Endothelial cell of umbilical vein (primary cell): ENCODE results near the gene LYPD5. TPM values are rescaled to one million over a fixed set of nuclear protein-coding genes. Genes with fewer than 3 reads are reported as not detected.

Experiments
- BruUV-seq: library from RNA; stranded (reverse); fragments of 400-500 nt; replicated peaks from 2 replicates; lab custom pipeline; 2021; lab: Mats Ljungman, UMichigan
- CTCF ChIA-PET: fragments of 300-600, 350-600 bp; sonication (Branson Sonifier 250); formaldehyde crosslinking; loops from one replicate; lab custom pipeline; 2021; ENCODE audit warnings: antibody characterized with exemption, inconsistent platforms; lab: Charles Lee
- POLR2A ChIA-PET: fragments of 300-600, 350-600 bp; sonication (Branson Sonifier 250); formaldehyde crosslinking; loops from one replicate; lab custom pipeline; 2021; ENCODE audit warnings: antibody characterized with exemption, inconsistent platforms; lab: Charles Lee
- DNase-seq: peaks from one replicate; pipeline ENCODE4 v3.0.0-alpha.2; 2011; ENCODE audit warnings: low read depth, low spot score
- FAIRE-seq: peaks from 2 replicates; lab custom pipeline; 2011; peaks lifted over from hg19 to GRCh38; lab: Jason Lieb, UNC
- H2AFZ ChIP-seq: 2 replicates; pipeline ENCODE4 v1.6.0; 2012; ENCODE audit warnings: low read depth, low read length, control low read depth, inconsistent platforms
- H3K27ac ChIP-seq: 2 replicates; pipeline ENCODE4 v1.5.1; 2011; ENCODE audit warnings: low read depth, mild to moderate bottlenecking, control low read depth, low read length, moderate library complexity; ENCODE audit not compliant: insufficient read depth
- H3K27me3 ChIP-seq, 2 experiments: 2 replicates each; pipeline versions ENCODE4 v1.6.0 to v1.6.1; 2011; ENCODE audit warnings: low read length in 2 of 2, mixed read lengths in 1 of 2; ENCODE audit not compliant: control insufficient read depth in 2 of 2, insufficient read depth in 2 of 2
- H3K36me3 ChIP-seq, 2 experiments: 2 replicates in 1 of 2; 3 replicates in 1 of 2; pipeline ENCODE4 v1.5.1; 2011; ENCODE audit warnings: low read length in 2 of 2, mild to moderate bottlenecking in 1 of 2, moderate library complexity in 1 of 2; ENCODE audit not compliant: control insufficient read depth in 2 of 2, insufficient read depth in 2 of 2; ENCODE audit errors: extremely low read depth in 1 of 2
- H3K4me1 ChIP-seq: 3 replicates; pipeline ENCODE4 v1.5.1; 2011; ENCODE audit warnings: mild to moderate bottlenecking, low read length; ENCODE audit not compliant: control insufficient read depth, insufficient read depth; ENCODE audit errors: extremely low read depth
- H3K4me2 ChIP-seq: 2 replicates; pipeline ENCODE4 v1.6.1; 2011; ENCODE audit warnings: low read length, control low read depth, mixed read lengths; ENCODE audit not compliant: insufficient read depth
- H3K4me3 ChIP-seq, 3 experiments: fragments of 200-600 bp in 1 of 3; sonication (generic), shearing (Covaris generic) in 1 of 3; replicated peaks in 1 of 3; 2 replicates each; pipeline ENCODE4 v1.5.1; 2011 to 2016; ENCODE audit warnings: control low read depth in 3 of 3, low read length in 3 of 3, mild to moderate bottlenecking in 2 of 3, inconsistent platforms in 1 of 3, low read depth in 1 of 3, moderate library complexity in 1 of 3; ENCODE audit not compliant: insufficient read depth in 1 of 3
- H3K79me2 ChIP-seq: 2 replicates; pipeline ENCODE4 v1.6.0; 2012; ENCODE audit warnings: low read length, inconsistent platforms; ENCODE audit not compliant: control insufficient read depth, insufficient read depth
- H3K9ac ChIP-seq: replicated peaks from 2 replicates; pipeline ENCODE3; 2011; ENCODE audit warnings: low read length, control low read depth; ENCODE audit not compliant: insufficient read depth; ENCODE audit errors: extremely low read depth
- H3K9me1 ChIP-seq: replicated peaks from 3 replicates; pipeline ENCODE4 v1.6.0; 2011; ENCODE audit warnings: mild to moderate bottlenecking, low read length; ENCODE audit not compliant: control insufficient read depth, insufficient read depth; ENCODE audit errors: extremely low read depth
- H3K9me3 ChIP-seq: replicated peaks from 2 replicates; pipeline ENCODE4 v1.5.1; 2012; ENCODE audit warnings: low read length, inconsistent platforms; ENCODE audit not compliant: control insufficient read depth, insufficient read depth
- H4K20me1 ChIP-seq: replicated peaks from 2 replicates; pipeline ENCODE3; 2011; ENCODE audit warnings: mild to moderate bottlenecking, low read length; ENCODE audit not compliant: control insufficient read depth, insufficient read depth; ENCODE audit errors: extremely low read depth
- CTCF ChIP-seq, 2 donors: IDR thresholded peaks; 1 replicate in 1 of 2; 2 replicates in 1 of 2; pipeline ENCODE4 v1.5.1; 2011; ENCODE audit warnings: low read length in 2 of 2, mild to moderate bottlenecking in 2 of 2, moderate library complexity in 2 of 2, control low read depth in 1 of 2, inconsistent platforms in 1 of 2, low read depth in 1 of 2; ENCODE audit not compliant: insufficient read depth in 1 of 2; ENCODE audit errors: extremely low read depth in 1 of 2
- EZH2 ChIP-seq: IDR thresholded peaks from 2 replicates; pipeline ENCODE4 v1.6.1; 2012; ENCODE audit warnings: borderline replicate concordance, low read depth, mild to moderate bottlenecking, moderate library complexity, low read length, inconsistent platforms; ENCODE audit not compliant: severe bottlenecking
- FOS ChIP-seq: IDR thresholded peaks from 2 replicates; pipeline ENCODE4 v1.6.1; 2011; ENCODE audit warnings: mild to moderate bottlenecking, low read length, moderate library complexity, borderline replicate concordance; ENCODE audit not compliant: insufficient read depth
- GATA2 ChIP-seq: IDR thresholded peaks from 2 replicates; pipeline ENCODE4 v1.7.0; 2011; ENCODE audit warnings: low read depth, mild to moderate bottlenecking, moderate library complexity, mixed read lengths, low read length; ENCODE audit not compliant: insufficient read length, insufficient read depth
- JUN ChIP-seq: IDR thresholded peaks from 2 replicates; pipeline ENCODE4 v1.6.1; 2011; ENCODE audit warnings: borderline replicate concordance, low read depth; ENCODE audit not compliant: insufficient read length, insufficient read depth
- MAX ChIP-seq: IDR thresholded peaks from 2 replicates; pipeline ENCODE4 v1.6.1; 2011; ENCODE audit not compliant: insufficient read depth, insufficient read length
- MYC ChIP-seq: IDR thresholded peaks from one replicate; pipeline ENCODE4 v1.6.1; 2011; ENCODE audit warnings: mild to moderate bottlenecking, low read depth, low read length
- POLR2A ChIP-seq: IDR thresholded peaks from 2 replicates; pipeline ENCODE4 v1.6.1; 2012; ENCODE audit warnings: low read depth, mild to moderate bottlenecking, control low read depth, low read length
- POLR2AphosphoS5 ChIP-seq: IDR thresholded peaks from 2 replicates; pipeline ENCODE4 v1.6.1; 2012; ENCODE audit warnings: low read depth, mild to moderate bottlenecking, control low read depth, low read length, moderate library complexity; ENCODE audit not compliant: insufficient read depth
- dilution Hi-C: fragments of 300-500 bp; cut with MboI; formaldehyde crosslinking; loops from one replicate; pipeline ENCODE4 v1.15.0; 2019; ENCODE audit warnings: low sequenced_read_pairs; ENCODE audit not compliant: extremely low pct_ligation_motif_present
- intact Hi-C: fragments of 100-400 bp; cut with micrococcal nuclease; formaldehyde crosslinking; loops from one replicate; pipeline ENCODE4 v1.10.0; 2022
- polyA plus RNA-seq, 4 experiments: library from polyadenylated mRNA; depleted of rRNA in 3 of 4; stranded (reverse) in 3 of 4; unstranded in 1 of 4; fragments of >200 nt; gene quantifications; 2 replicates each; pipeline versions ENCODE4 v1.2.1 to v1.2.3, GENCODE V29; 2011 to 2012; ENCODE audit warnings: missing spikeins in 1 of 4
- total RNA-seq: library from RNA; stranded (reverse); gene quantifications from 2 replicates; pipeline ENCODE4 v1.2.3, GENCODE V29; 2021

LYPD5 gene
- total and polyA plus RNA-seq, 2 donors (not counting 3 experiments of a cell fraction or from before 2014, with no cell fraction given) = 0.28 TPM; not detected in 1

GRCh38 chr19:43760941-43761340 is 41.3 kb downstream of the LYPD5 start:
- Histone ChIP-seq H3K79me2 (no peaks in the 10 kb centered on the region), H3K36me3 (no peaks in the 10 kb centered on the region), H3K4me1 (peaks cover 31% of the 10 kb centered on the region), H3K4me2 (no peak overlapping the region), H3K27me3 (no peaks in the 10 kb centered on the region), H2AFZ (no peak overlapping the region), H3K4me3 (no peak overlapping the region), H4K20me1 (no peaks in the 10 kb centered on the region), H3K27ac (no peak overlapping the region), H3K9me1 (no peaks in the 10 kb centered on the region), H3K9me3 (no peaks in the 10 kb centered on the region), H3K9ac (no peak overlapping the region)
- FAIRE-seq (no peak), DNase-seq (no peak)
- no TSS peak for BruUV-seq
- dilution Hi-C loops (no loop called here), intact Hi-C loops (no loop called here)
- CTCF ChIA-PET = interaction anchor here (1.0 to 1.9 kb wide), 2 partner anchors 14 to 16 kb away, joined by 3 to 13 read pairs; no protein-coding TSS in a partner anchor
- POLR2A ChIA-PET = no interaction called here
- no peak for TF ChIP-seq POLR2A
- TF ChIP-seq CTCF (IDR thresholded peaks at IDR 0.05; ENCODE audit: extremely low read depth in 1 of 2, insufficient read depth in 1 of 2, low read depth in 1 of 2, low read length in 2 of 2) = no peak
- no peak for TF ChIP-seq MAX
- no peak for TF ChIP-seq GATA2
- TF ChIP-seq MYC = no peak
- TF ChIP-seq FOS = no peak
- no peak for TF ChIP-seq EZH2
- no peak for TF ChIP-seq JUN
- TF ChIP-seq POLR2AphosphoS5 = no peak
